GM12891 (cell line): ENCODE measurements around the gene NDUFAF8.

ENCODE experiments used
- DNase-seq: peaks from one replicate; pipeline ENCODE4 v3.0.0; 2011; ENCODE audit warnings: low spot score; ENCODE audit not compliant: insufficient read length
- FAIRE-seq: peaks from 2 replicates; lab custom pipeline; 2011; peaks lifted over from hg19 to GRCh38; lab: Jason Lieb, UNC
- PAX5 ChIP-seq: IDR thresholded peaks from 2 replicates; pipeline ENCODE4 v1.6.1; 2011; ENCODE audit warnings: low read length, moderate library complexity, mild to moderate bottlenecking; ENCODE audit not compliant: insufficient read depth, severe bottlenecking
- POLR2A ChIP-seq: IDR thresholded peaks from 2 replicates; pipeline ENCODE4 v1.6.1; 2011; ENCODE audit warnings: low read depth, low read length, control low read depth
- POLR2AphosphoS5 ChIP-seq: IDR thresholded peaks from 2 replicates; pipeline ENCODE4 v1.6.1; 2011; ENCODE audit warnings: low read depth, low read length, control low read depth
- POU2F2 ChIP-seq: IDR thresholded peaks from 2 replicates; pipeline ENCODE4 v1.6.1; 2011; ENCODE audit warnings: low read depth, mild to moderate bottlenecking, control low read depth, low read length, moderate library complexity
- SPI1 ChIP-seq: IDR thresholded peaks from 2 replicates; pipeline ENCODE4 v1.6.1; 2011; ENCODE audit warnings: low read depth, low read length, control low read depth
- TAF1 ChIP-seq: IDR thresholded peaks from 2 replicates; pipeline ENCODE4 v1.6.1; 2011; ENCODE audit warnings: low read depth, low read length, control low read depth

The NDUFAF8 gene

DNA sequence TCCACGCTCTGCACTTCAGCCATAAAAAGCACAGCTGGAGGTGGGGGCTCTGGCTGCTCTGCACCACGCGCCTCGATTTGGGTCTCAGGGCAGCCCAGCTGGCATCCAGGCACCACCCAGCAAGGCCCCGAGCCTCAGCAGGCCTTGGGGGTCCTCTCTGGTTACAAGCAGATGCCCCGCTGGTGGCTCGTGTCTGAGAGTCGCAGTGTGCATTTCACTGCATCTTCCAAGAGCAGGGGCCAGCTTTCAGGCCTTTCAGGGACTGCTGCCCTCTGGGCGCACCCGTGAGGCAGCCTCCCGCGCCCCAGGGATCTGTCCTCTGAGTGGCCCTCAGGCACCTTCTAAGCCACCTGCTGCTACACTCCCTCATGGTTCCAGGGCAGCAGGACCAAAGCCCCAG lies 25.5 kb downstream of the NDUFAF8 start:
- DNase-seq (no peak), FAIRE-seq (no peak)
- TF ChIP-seq POLR2A = no peak
- no peak for TF ChIP-seq SPI1
- no peak for TF ChIP-seq POLR2AphosphoS5
- no peak for TF ChIP-seq PAX5
- no peak for TF ChIP-seq POU2F2
- no peak for TF ChIP-seq TAF1

DNA sequence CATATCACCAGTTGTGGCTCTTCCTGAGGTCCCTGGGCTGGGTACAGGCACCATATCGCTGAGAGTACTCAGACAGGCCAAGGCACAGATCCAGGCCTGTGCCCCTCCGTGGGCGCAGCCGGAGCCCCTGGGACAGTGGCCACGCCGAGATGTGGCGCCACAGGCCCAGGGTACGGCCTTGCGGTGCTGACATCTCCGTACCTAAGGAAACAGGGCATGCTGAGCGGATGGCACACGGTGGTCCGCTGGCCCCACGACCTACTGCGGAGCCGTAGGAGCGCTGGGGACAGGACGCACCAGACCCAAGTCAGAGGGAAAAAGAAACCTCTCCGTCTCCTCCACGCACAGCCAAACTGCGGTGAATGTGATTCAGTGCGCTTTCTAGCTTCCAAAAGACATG lies 26.5 kb downstream of the NDUFAF8 start:
- TF ChIP-seq POLR2AphosphoS5 (no peak), PAX5 (no peak), TAF1 (no peak), SPI1 (no peak), POU2F2 (no peak), POLR2A (no peak)
- DNase-seq (no peak), FAIRE-seq (no peak)

DNA sequence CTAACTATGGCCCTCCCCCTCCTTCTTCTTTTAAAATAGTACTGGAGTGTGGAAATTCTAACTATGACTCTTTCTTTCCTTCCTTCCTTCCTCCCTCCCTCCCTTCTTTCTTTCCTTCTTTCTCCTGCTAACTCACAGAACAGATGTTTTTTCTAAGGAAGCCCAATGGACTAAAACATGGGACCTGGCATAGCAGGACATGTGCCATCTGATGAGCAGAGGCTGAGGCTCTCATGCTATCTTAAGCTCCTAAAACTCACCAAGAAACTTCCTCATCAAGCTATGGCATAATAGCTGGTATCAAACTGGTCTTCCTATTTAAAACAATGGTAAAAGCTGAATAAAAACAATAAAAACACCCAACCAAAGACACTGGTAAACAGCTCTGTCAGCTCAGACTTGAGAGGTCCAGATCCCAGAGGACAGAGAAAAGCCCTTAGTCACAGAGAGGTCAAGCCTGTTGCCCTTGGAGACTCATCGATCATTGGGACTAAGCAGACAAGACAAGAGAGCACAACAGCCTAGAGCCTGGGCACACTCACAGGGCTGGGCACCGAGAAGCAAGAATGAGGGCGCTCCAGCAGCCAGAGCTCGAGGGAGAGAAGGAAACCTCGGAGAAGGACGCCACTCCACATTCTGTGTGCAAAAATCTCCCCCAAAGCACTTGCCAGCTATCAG lies 28.4 kb downstream of the NDUFAF8 start:
- TF ChIP-seq TAF1 (no peak), POU2F2 (no peak), POLR2A (no peak), PAX5 (no peak), SPI1 (no peak), POLR2AphosphoS5 (no peak)
- DNase-seq (no peak), FAIRE-seq (no peak)

DNA sequence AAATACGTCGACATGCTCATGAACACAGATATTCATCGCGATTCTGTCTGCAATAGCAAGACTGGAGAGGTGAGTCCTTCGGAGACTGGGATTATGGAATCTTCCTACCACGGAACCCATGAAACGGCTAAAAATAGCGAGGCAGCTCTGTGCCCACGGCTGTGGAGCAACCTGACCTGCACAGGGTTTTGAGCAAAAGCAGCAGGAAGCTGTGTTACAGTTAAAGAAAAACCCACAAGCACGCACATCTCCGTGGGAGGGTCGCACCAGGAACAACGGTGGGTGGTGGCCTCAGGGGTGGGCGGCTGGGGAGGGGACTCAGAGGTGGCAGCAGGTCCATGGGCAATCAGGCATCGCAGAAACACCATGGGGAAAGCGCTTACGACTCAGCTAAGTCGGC lies 31.2 kb downstream of the NDUFAF8 start:
- TF ChIP-seq POU2F2 (no peak), TAF1 (no peak), SPI1 (no peak), POLR2AphosphoS5 (no peak), POLR2A (no peak), PAX5 (no peak)
- no peak for DNase-seq
- no peak for FAIRE-seq

DNA sequence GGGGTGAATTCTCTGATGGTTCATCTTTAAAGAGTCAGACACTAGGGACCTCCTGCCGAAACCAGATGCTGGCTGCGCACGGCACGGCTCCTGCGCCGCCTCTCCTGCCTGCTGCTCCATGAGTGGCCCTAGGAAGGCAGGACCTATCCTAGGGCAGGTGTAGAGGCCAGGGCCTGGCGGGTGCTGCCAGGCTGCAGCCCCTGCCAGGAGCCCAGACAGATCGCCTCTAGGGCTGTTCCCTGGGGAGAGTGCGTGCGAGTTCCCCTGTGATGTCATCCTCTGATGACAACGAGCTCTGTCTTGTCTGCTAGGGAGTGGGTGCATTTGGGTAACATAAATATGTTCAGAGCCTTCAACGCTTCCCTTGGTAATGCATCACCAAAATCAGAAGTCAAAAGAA lies 32.1 kb downstream of the NDUFAF8 start:
- no peak for FAIRE-seq
- no peak for DNase-seq
- TF ChIP-seq SPI1 (no peak), PAX5 (no peak), TAF1 (no peak), POLR2A (no peak), POU2F2 (no peak), POLR2AphosphoS5 (no peak)

DNA sequence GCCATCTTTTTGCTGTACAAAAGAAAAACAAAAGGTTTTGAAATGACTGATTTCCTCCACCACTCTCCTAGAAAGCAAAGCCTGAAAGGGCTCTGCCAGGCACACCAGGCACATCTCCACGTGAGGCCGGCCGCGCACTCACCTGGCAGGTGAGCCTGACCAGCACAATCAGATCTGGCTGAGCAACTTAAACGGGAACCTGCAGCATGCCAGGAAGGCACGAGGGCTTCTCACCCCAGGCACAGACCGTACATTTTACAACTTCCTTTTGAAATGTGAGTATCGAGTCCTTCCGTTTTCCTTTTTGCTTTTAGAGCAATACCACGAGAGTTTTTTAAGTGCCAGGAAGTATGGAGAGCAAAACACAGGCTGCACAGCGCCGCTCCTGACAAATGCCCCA lies 33.5 kb downstream of the NDUFAF8 start:
- DNase-seq (no peak), FAIRE-seq (no peak)
- TF ChIP-seq SPI1 (no peak), POLR2A (no peak), POLR2AphosphoS5 (no peak), PAX5 (no peak), POU2F2 (no peak), TAF1 (no peak)

DNA sequence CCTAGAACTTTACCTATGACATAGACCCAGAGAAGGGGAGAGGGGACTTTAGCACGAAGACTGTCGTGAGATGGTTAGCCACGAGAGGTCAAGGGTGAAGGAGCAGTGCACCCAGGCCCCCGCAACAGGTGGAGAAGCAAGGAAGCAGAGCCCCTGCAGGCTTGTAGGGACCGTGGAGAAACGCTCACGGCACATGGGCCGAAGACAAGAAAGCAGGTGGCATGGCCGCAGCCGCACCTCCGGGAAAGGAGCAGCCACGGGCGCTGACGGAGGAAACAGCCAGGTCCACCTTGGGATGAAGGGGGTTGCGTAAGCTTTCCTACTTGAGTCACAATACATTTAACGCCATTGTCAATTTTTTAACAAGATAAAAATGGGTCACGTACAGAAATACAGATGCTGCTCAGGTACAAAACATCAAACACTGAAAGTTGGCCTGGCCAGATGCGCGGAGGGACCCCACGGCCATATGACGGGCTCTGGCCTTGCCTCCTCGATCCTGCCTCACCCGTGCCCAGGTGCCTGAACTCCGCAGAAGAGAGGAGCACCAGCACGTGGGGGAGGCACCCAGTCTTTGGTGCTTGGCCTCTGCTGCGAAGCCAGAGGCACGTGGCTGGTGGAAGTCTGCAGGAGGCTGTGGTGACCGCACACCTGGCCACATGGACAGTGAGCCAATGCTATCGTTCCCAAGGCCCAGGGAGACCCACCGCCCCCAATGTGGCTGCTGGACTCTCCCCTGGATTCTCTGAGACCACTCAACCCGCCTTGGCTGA lies 34.8 kb downstream of the NDUFAF8 start:
- FAIRE-seq = no peak
- DNase-seq = no peak
- TF ChIP-seq POU2F2 (no peak), POLR2A (no peak), POLR2AphosphoS5 (no peak), SPI1 (no peak)

DNA sequence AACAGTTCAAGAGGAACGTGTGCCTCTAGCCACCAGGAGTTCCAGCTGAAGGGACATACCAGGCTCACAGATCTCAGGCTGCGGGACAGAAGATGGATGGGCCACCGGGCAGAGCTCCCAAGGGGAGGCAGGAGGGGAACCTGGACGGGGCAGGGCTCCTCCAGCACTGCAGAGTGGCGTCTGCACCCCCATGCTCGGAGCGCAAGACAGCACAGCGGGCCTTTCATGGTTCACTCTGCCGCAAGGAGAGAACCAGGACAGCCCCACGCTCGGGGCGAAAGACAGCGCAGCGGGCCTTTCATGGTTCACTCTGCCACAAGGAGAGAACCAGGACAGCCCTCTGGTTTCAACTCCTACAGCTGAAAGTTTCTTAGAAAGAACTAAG lies 35.3 kb downstream of the NDUFAF8 start:
- DNase-seq (no peak), FAIRE-seq (no peak)
- TF ChIP-seq PAX5 = no peak
- no peak for TF ChIP-seq TAF1
- TF ChIP-seq POLR2A = no peak
- no peak for TF ChIP-seq POLR2AphosphoS5
- no peak for TF ChIP-seq SPI1
- no peak for TF ChIP-seq POU2F2

DNA sequence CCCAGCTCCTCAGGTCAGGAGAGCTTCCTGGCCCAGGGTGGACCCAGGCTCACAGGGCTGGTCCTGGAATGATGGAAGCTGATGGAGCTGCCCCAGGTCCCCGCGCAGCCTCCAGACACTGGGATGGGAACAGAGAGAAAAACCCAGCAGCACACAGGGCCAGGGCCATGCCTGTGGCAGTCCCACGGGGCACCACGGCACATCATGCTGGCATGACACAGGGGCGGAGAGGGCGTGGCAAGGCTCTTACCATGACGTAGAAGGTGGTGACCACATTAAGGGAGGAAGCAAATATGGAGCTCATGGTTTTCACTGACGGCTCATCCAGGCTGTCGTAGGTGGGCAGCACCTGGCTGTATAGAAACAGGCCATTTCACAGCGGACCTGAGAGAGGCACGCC lies 37.7 kb downstream of the NDUFAF8 start:
- TF ChIP-seq POLR2A (no peak), SPI1 (no peak)
- FAIRE-seq (no peak), DNase-seq (no peak)

DNA sequence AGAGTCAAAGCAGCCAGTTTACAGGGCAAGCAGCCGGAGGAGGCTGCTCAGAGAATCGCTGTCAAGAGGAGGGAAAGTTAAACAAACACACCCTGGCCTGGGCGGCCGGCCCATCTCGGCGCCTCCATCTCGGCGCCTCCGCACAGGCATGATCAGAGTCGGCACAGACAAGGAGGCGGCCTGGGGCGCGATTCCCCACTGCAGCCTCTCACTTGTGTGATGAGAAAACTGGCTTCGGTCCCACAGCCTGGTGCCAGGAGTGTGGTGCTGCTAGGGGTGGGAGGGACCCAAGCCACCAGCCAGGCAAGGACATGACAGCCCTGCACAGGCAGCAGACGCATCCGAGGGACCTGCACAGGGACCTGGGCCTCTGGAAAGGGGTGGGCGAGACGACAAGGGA lies 38.3 kb downstream of the NDUFAF8 start:
- TF ChIP-seq PAX5 (no peak), POLR2A (no peak), POLR2AphosphoS5 (no peak), POU2F2 (no peak), SPI1 (no peak), TAF1 (no peak)
- FAIRE-seq (no peak), DNase-seq (no peak)
